ENCODE results near the gene RTL5. TPM values are rescaled to one million over a fixed set of nuclear protein-coding genes. Genes with fewer than 3 reads are reported as not detected.

Gene RTL5
- total RNA-seq, 1 experiment from 2014 or later, result not detected

DNA sequence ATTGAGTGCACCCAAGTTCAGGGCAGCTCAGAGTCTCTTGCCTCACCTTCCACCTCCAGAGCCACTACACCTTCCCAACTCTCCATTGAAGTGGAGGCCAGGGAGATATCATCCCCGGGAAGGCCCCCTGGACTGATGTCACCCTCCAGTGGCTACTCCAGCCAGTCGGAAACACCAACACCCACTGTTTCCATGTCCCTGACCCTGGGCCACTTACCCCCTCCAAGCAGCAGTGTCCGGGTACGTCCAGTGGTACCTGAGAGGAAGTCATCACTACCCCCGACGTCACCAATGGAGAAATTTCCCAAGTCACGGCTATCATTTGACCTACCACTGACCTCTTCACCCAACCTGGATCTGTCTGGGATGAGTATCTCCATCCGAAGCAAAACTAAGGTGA is 7.8 kb upstream of the RTL5 start:
- H3K36me3 ChIP-seq (ENCODE audit: low read depth), result no peaks in the 10 kb centered on the region
- POLR2A ChIA-PET (ENCODE audit: unreplicated experiment), result no interaction called here
- no peaks in the 10 kb centered on the region for H3K9me2 ChIP-seq (ENCODE audit: insufficient read depth)
- intact Hi-C loops (cut with micrococcal nuclease; ENCODE audit: unreplicated experiment), result no loop called here
- no peak overlapping the region for H3K4me3 ChIP-seq
- no peaks in the 10 kb centered on the region for H3K9me3 ChIP-seq (ENCODE audit: insufficient read depth, low read depth)
- no peaks in the 10 kb centered on the region for H3K4me1 ChIP-seq (replicated peaks; ENCODE audit: insufficient read depth)
- H3K27ac ChIP-seq, result no peak overlapping the region
- no TSS peak for BruUV-seq (replicated peaks)
- no peaks in the 10 kb centered on the region for H3F3A ChIP-seq (ENCODE audit: insufficient read depth, low read depth)
- H3K27me3 ChIP-seq (ENCODE audit: insufficient read depth, low read depth), result peaks cover 75% of the 10 kb centered on the region
- TF ChIP-seq CTCF (conservative IDR thresholded peaks at IDR 0.05) (no peak), EZH2 (IDR thresholded peaks at IDR 0.05; ENCODE audit: low read depth) (no peak)
- DNase-seq, result no peak
- H3K4me2 ChIP-seq, result no peak overlapping the region
- H2AFZ ChIP-seq, result no peak overlapping the region
- CTCF ChIA-PET, result no interaction called here
- H4K20me1 ChIP-seq (ENCODE audit: insufficient read depth), result no peaks in the 10 kb centered on the region
- H3K79me2 ChIP-seq (ENCODE audit: low read depth), result no peaks in the 10 kb centered on the region

GRCh38 chrX:72137846-72138495 is 6.3 kb upstream of the RTL5 start:
- intact Hi-C loops (cut with micrococcal nuclease; ENCODE audit: unreplicated experiment), result no loop called here
- Histone ChIP-seq H3K79me2 (ENCODE audit: low read depth) (no peaks in the 10 kb centered on the region), H3K27me3 (ENCODE audit: insufficient read depth, low read depth) (peaks cover 79% of the 10 kb centered on the region), H4K20me1 (ENCODE audit: insufficient read depth) (no peaks in the 10 kb centered on the region), H3K9me2 (ENCODE audit: insufficient read depth) (no peaks in the 10 kb centered on the region), H3K4me1 (replicated peaks; ENCODE audit: insufficient read depth) (no peaks in the 10 kb centered on the region), H3K27ac (no peak overlapping the region), H3K9me3 (ENCODE audit: insufficient read depth, low read depth) (no peaks in the 10 kb centered on the region), H2AFZ (no peak overlapping the region), H3K4me3 (no peak overlapping the region), H3K36me3 (ENCODE audit: low read depth) (no peaks in the 10 kb centered on the region), H3F3A (ENCODE audit: insufficient read depth, low read depth) (no peaks in the 10 kb centered on the region), H3K4me2 (no peak overlapping the region)
- POLR2A ChIA-PET (ENCODE audit: unreplicated experiment), result no interaction called here
- CTCF ChIA-PET, result no interaction called here
- no TSS peak for BruUV-seq (replicated peaks)
- no peak for DNase-seq
- no peak for TF ChIP-seq EZH2 (IDR thresholded peaks at IDR 0.05; ENCODE audit: low read depth)

DNA sequence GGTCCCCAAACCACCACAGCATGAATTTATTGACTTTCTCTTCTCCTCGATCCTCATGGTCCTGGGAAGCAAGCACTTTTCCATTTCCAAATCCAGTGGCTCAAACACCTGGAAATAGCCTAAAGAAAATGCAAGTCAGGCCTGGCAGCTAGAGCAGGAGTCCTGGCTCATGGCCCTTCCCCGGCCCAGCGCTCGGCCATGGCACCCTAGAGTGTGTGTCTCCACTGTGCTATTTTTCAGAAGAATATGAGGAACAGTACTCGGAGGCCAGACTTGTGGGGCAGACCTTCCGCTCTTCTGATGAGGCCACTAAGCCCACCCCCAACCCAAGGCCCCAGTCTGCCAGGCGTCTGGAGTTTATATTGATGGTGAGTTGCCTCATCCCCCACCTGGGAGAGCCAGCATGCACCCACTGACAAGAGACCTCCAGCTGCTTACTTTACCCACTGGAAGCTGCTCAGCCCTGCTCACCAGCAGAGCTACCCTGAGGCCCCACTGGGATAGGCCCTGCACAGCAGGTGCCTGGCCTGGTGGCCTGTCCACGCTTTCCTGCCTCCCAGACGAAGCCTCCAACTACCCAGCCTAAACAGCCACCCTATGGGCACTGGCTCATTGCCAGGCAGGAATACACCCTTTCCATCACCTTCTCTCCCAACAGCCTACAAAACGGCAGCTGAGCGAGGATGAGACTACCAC is 2.3 kb upstream of the RTL5 start:
- Histone ChIP-seq H3K79me2 (ENCODE audit: low read depth) (no peaks in the 10 kb centered on the region), H3K36me3 (ENCODE audit: low read depth) (no peaks in the 10 kb centered on the region), H2AFZ (no peak overlapping the region), H3K27ac (no peak overlapping the region), H3K4me2 (no peak overlapping the region), H3K4me3 (no peak overlapping the region), H3K9me2 (ENCODE audit: insufficient read depth) (no peaks in the 10 kb centered on the region), H3K27me3 (ENCODE audit: insufficient read depth, low read depth) (peaks cover 71% of the 10 kb centered on the region), H4K20me1 (ENCODE audit: insufficient read depth) (no peaks in the 10 kb centered on the region), H3K4me1 (replicated peaks; ENCODE audit: insufficient read depth) (no peaks in the 10 kb centered on the region), H3K9me3 (ENCODE audit: insufficient read depth, low read depth) (no peaks in the 10 kb centered on the region), H3F3A (ENCODE audit: insufficient read depth, low read depth) (no peaks in the 10 kb centered on the region)
- ChIA-PET CTCF (no interaction called here), POLR2A (ENCODE audit: unreplicated experiment) (no interaction called here)
- intact Hi-C loops (cut with micrococcal nuclease; ENCODE audit: unreplicated experiment), result no loop called here
- no peak for TF ChIP-seq EZH2 (IDR thresholded peaks at IDR 0.05; ENCODE audit: low read depth)
- no peak for TF ChIP-seq CTCF (conservative IDR thresholded peaks at IDR 0.05)
- DNase-seq, result no peak
- no TSS peak for BruUV-seq (replicated peaks)

Measured in PC-9 (cell line).